Progenitor cell of endocrine pancreas (in vitro differentiated cells): ENCODE results near the gene FBXL7. TPM values are rescaled to one million over a fixed set of nuclear protein-coding genes. Genes with fewer than 3 reads are reported as not detected.
A peak's percentile ranks its signal among the peaks of the same experiment; 100 is the strongest.

Experiments
- DNase-seq: peaks from one replicate; pipeline ENCODE4 v3.0.0; 2021; ENCODE audit warnings: low spot score; ENCODE audit not compliant: unreplicated experiment
- H3K27ac Mint-ChIP-seq: 2 replicates; pipeline ENCODE4 v1.8.0; 2021; ENCODE audit warnings: mild to moderate bottlenecking, moderate library complexity, mixed read lengths
- H3K27me3 Mint-ChIP-seq: 2 replicates; pipeline ENCODE4 v1.8.0; 2021; ENCODE audit warnings: mixed read lengths
- H3K36me3 Mint-ChIP-seq: 2 replicates; pipeline ENCODE4 v1.8.0; 2022; ENCODE audit warnings: mixed read lengths; ENCODE audit not compliant: insufficient read depth
- H3K4me1 Mint-ChIP-seq: 2 replicates; pipeline ENCODE4 v1.8.0; 2021; ENCODE audit warnings: low read depth, mixed read lengths
- H3K4me3 Mint-ChIP-seq: 2 replicates; pipeline ENCODE4 v1.8.0; 2021; ENCODE audit warnings: low read depth, mild to moderate bottlenecking, moderate library complexity, mixed read lengths
- H3K9me3 Mint-ChIP-seq: 2 replicates; pipeline ENCODE4 v1.8.0; 2021; ENCODE audit warnings: low read depth, mixed read lengths
- CTCF ChIP-seq: fragments of 200-600 bp; sonication (generic); IDR thresholded peaks from one replicate; pipeline ENCODE4 v1.5.0; 2021; ENCODE audit warnings: antibody characterized with exemption, mild to moderate bottlenecking; ENCODE audit not compliant: unreplicated experiment
- total RNA-seq: library from RNA; stranded (reverse); gene quantifications from 2 replicates; pipeline ENCODE4 v1.2.1, GENCODE V29; 2021

FBXL7 gene
- total RNA-seq, 1 donor from 2014 or later: 15.4 TPM

GRCh38 chr5:15595929-15596328 is 95.9 kb downstream of the FBXL7 start:
- peaks cover 1% of the 10 kb centered on the region for H3K36me3 Mint-ChIP-seq
- H3K4me3 Mint-ChIP-seq: no peak overlapping the region
- DNase-seq: no peak
- no peaks in the 10 kb centered on the region for H3K9me3 Mint-ChIP-seq
- H3K27me3 Mint-ChIP-seq: no peaks in the 10 kb centered on the region
- peaks cover 4% of the 10 kb centered on the region for H3K4me1 Mint-ChIP-seq
- H3K27ac Mint-ChIP-seq: no peak overlapping the region
- no peak for TF ChIP-seq CTCF

GRCh38 chr5:15596936-15597335 is 97.0 kb downstream of the FBXL7 start:
- no peak for DNase-seq
- Mint-ChIP-seq H3K4me3 (no peak overlapping the region), H3K9me3 (no peaks in the 10 kb centered on the region), H3K4me1 (peaks cover 4% of the 10 kb centered on the region), H3K27me3 (no peaks in the 10 kb centered on the region), H3K36me3 (peaks cover 1% of the 10 kb centered on the region), H3K27ac (no peak overlapping the region)
- no peak for TF ChIP-seq CTCF

GRCh38 chr5:15597804-15598203 is 97.8 kb downstream of the FBXL7 start:
- Mint-ChIP-seq H3K4me3 (no peak overlapping the region), H3K9me3 (no peaks in the 10 kb centered on the region), H3K36me3 (peaks cover 1% of the 10 kb centered on the region), H3K27me3 (no peaks in the 10 kb centered on the region), H3K27ac (no peak overlapping the region), H3K4me1 (peaks cover 4% of the 10 kb centered on the region)
- no peak for TF ChIP-seq CTCF
- DNase-seq: no peak

- H3K36me3 Mint-ChIP-seq: peaks cover 1% of the 10 kb centered on the region
- no peak overlapping the region for H3K27ac Mint-ChIP-seq
- H3K4me3 Mint-ChIP-seq: no peak overlapping the region
- TF ChIP-seq CTCF: peak; percentile 53
- no peaks in the 10 kb centered on the region for H3K9me3 Mint-ChIP-seq
- DNase-seq: no peak
- no peaks in the 10 kb centered on the region for H3K27me3 Mint-ChIP-seq
- peaks cover 4% of the 10 kb centered on the region for H3K4me1 Mint-ChIP-seq
Measured at GRCh38 chr5:15598294-15598902, 98.4 kb downstream of the FBXL7 start.

GRCh38 chr5:15600035-15600434 is 100.1 kb downstream of the FBXL7 start:
- H3K9me3 Mint-ChIP-seq: no peaks in the 10 kb centered on the region
- H3K36me3 Mint-ChIP-seq: no peaks in the 10 kb centered on the region
- H3K27ac Mint-ChIP-seq: no peak overlapping the region

More at GRCh38 chr5:15600035-15600434, 100.1 kb downstream of the FBXL7 start:
- DNase-seq: no peak
- Mint-ChIP-seq H3K27me3 (no peaks in the 10 kb centered on the region), H3K4me3 (no peak overlapping the region), H3K4me1 (peaks cover 3% of the 10 kb centered on the region)
- TF ChIP-seq CTCF: no peak
